Mammary epithelial cell (primary cell): ENCODE results near the gene SH2D1B.

Source experiments
- EZH2 ChIP-seq: IDR thresholded peaks from 2 replicates; pipeline ENCODE4 v1.6.1; 2012; ENCODE audit warnings: low read length, inconsistent platforms, borderline replicate concordance
- TF ChIP-seq, protein P1 (sequence below), 2 donors: IDR thresholded peaks in 1 of 2; conservative IDR thresholded peaks in 1 of 2; 2 replicates each; pipeline ENCODE4 v1.5.1; 2011 to 2012; ENCODE audit warnings: inconsistent platforms in 2 of 2, low read length in 2 of 2, mild to moderate bottlenecking in 2 of 2, control low read depth in 1 of 2, low read depth in 1 of 2; ENCODE audit not compliant: insufficient read depth in 1 of 2; ENCODE audit errors: extremely low read depth in 1 of 2

DNA sequence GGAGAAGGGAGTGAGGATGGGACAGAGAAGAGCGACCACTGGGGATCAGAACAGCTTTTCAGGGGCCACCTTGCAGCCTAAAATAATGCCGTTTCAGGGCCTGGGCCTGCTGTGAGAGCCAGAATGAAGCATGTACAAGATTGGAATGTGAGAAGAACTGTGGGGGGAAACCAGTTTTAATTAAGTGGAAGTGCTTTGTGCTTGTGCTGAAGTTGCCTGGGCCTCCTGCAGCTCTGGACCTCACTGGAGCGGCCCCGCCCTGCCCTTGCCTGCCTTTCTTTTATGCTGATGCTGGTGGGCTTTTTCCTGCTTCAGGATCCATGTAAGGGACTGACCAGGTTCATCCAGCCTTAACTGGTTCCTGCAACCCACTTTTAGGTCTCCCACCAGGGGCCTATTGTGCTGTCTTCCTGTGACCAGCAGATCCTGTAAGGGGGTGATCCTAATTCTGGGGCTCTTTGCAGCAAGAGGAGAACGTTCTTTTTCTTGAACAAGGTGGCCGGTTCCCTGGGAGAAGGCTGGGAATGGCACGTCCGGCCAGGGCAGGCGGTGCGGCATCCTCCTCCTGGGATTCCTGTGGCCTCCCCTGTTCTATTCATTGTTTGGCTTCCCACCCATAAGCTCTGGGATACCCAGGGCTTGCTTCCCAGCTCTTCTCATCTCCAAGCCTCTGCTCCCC, 27.2 kb downstream of the SH2D1B start:
- TF ChIP-seq, protein P1, sequence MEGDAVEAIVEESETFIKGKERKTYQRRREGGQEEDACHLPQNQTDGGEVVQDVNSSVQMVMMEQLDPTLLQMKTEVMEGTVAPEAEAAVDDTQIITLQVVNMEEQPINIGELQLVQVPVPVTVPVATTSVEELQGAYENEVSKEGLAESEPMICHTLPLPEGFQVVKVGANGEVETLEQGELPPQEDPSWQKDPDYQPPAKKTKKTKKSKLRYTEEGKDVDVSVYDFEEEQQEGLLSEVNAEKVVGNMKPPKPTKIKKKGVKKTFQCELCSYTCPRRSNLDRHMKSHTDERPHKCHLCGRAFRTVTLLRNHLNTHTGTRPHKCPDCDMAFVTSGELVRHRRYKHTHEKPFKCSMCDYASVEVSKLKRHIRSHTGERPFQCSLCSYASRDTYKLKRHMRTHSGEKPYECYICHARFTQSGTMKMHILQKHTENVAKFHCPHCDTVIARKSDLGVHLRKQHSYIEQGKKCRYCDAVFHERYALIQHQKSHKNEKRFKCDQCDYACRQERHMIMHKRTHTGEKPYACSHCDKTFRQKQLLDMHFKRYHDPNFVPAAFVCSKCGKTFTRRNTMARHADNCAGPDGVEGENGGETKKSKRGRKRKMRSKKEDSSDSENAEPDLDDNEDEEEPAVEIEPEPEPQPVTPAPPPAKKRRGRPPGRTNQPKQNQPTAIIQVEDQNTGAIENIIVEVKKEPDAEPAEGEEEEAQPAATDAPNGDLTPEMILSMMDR (conservative IDR thresholded peaks at IDR 0.05 in 1 of 2, IDR thresholded peaks at IDR 0.05 in 1 of 2; ENCODE audit: extremely low read depth in 1 of 2, insufficient read depth in 1 of 2, low read depth in 1 of 2, low read length in 2 of 2): no peak
- TF ChIP-seq EZH2: no peak
